Stomach smooth muscle (tissue), 2 donors: ENCODE results near the gene NOXA1.

ENCODE experiments used
- H3K27ac ChIP-seq: one replicate; pipeline ENCODE4 v1.7.0; 2013; ENCODE audit warnings: mild to moderate bottlenecking, low read length, inconsistent platforms
- H3K27me3 ChIP-seq, 2 donors: one replicate each; pipeline ENCODE4 v1.7.0; 2013; ENCODE audit warnings: low read length in 2 of 2; ENCODE audit not compliant: insufficient read depth in 2 of 2, control insufficient read depth in 1 of 2
- H3K36me3 ChIP-seq, 2 donors: one replicate each; pipeline ENCODE4 v1.7.0; 2013; ENCODE audit warnings: low read length in 2 of 2; ENCODE audit not compliant: control insufficient read depth in 2 of 2, insufficient read depth in 2 of 2
- H3K4me1 ChIP-seq: one replicate; pipeline ENCODE4 v1.7.0; 2013; ENCODE audit warnings: low read length; ENCODE audit not compliant: control insufficient read depth, insufficient read depth
- H3K4me3 ChIP-seq, 2 donors: one replicate each; pipeline ENCODE4 v1.7.0; 2013; ENCODE audit warnings: low read length in 2 of 2
- H3K9ac ChIP-seq, 2 donors: one replicate each; pipeline ENCODE4 v1.7.0; 2013; ENCODE audit warnings: low read length in 2 of 2, mild to moderate bottlenecking in 1 of 2
- H3K9me3 ChIP-seq, 2 donors: one replicate each; pipeline ENCODE4 v1.7.0; 2013; ENCODE audit warnings: low read length in 2 of 2; ENCODE audit not compliant: control insufficient read depth in 2 of 2
- donor health status: healthy.
- donor health status: Pancreatic carcinoma.

The NOXA1 gene

GRCh38 chr9:137388589-137389427 is 34.4 kb upstream of the NOXA1 start:
- no peak overlapping the region for H3K27ac ChIP-seq

GRCh38 chr9:137389428-137389746 is 33.8 kb upstream of the NOXA1 start:
- H3K9ac ChIP-seq = no peak overlapping the region
- H3K4me3 ChIP-seq = no peak overlapping the region
- no peaks in the 10 kb centered on the region for H3K9me3 ChIP-seq
- H3K4me1 ChIP-seq = peaks cover 4% of the 10 kb centered on the region
- no peaks in the 10 kb centered on the region for H3K27me3 ChIP-seq
- peaks cover 0 to 5% of the 10 kb centered on the region in 2 donors for H3K36me3 ChIP-seq
- H3K27ac ChIP-seq = no peak overlapping the region

More at GRCh38 chr9:137388589-137389427, 34.4 kb upstream of the NOXA1 start:
- H3K4me1 ChIP-seq = peaks cover 4% of the 10 kb centered on the region
- H3K27me3 ChIP-seq = no peaks in the 10 kb centered on the region
- H3K9me3 ChIP-seq = no peaks in the 10 kb centered on the region
- H3K36me3 ChIP-seq = peaks cover 0 to 5% of the 10 kb centered on the region in 2 donors
- no peak overlapping the region for H3K4me3 ChIP-seq
- H3K9ac ChIP-seq = no peak overlapping the region

- Histone ChIP-seq H3K4me1 (peaks cover 4% of the 10 kb centered on the region), H3K27ac (no peak overlapping the region), H3K9ac (no peak overlapping the region), H3K36me3 (peaks cover 0 to 5% of the 10 kb centered on the region in 2 donors), H3K4me3 (no peak overlapping the region), H3K9me3 (no peaks in the 10 kb centered on the region), H3K27me3 (no peaks in the 10 kb centered on the region)
These were observed 32.4 kb upstream of the NOXA1 start for GRCh38 chr9:137390553-137391410.

- H3K4me1 ChIP-seq = peaks cover 4% of the 10 kb centered on the region
- no peaks in the 10 kb centered on the region for H3K9me3 ChIP-seq
- no peak overlapping the region for H3K4me3 ChIP-seq
- H3K36me3 ChIP-seq = peaks cover 0 to 5% of the 10 kb centered on the region in 2 donors
- H3K9ac ChIP-seq = no peak overlapping the region
- H3K27me3 ChIP-seq = no peaks in the 10 kb centered on the region
- H3K27ac ChIP-seq = no peak overlapping the region
These were observed 31.8 kb upstream of the NOXA1 start for GRCh38 chr9:137391411-137391754.

GRCh38 chr9:137392232-137393007 is 30.8 kb upstream of the NOXA1 start:
- Histone ChIP-seq H3K27me3 (no peaks in the 10 kb centered on the region), H3K4me3 (no peak overlapping the region), H3K36me3 (peaks cover 0 to 8% of the 10 kb centered on the region in 2 donors), H3K9ac (no peak overlapping the region), H3K4me1 (peaks cover 4% of the 10 kb centered on the region), H3K9me3 (peaks cover 0 to 1% of the 10 kb centered on the region in 2 donors), H3K27ac (no peak overlapping the region)

GRCh38 chr9:137393176-137394150 is 29.7 kb upstream of the NOXA1 start:
- no peak overlapping the region for H3K4me3 ChIP-seq
- no peak overlapping the region for H3K9ac ChIP-seq
- H3K9me3 ChIP-seq = peaks cover 0 to 4% of the 10 kb centered on the region in 2 donors
- H3K36me3 ChIP-seq = peaks cover 0 to 10% of the 10 kb centered on the region in 2 donors
- H3K27ac ChIP-seq = no peak overlapping the region
- no peaks in the 10 kb centered on the region for H3K4me1 ChIP-seq
- H3K27me3 ChIP-seq = no peaks in the 10 kb centered on the region

GRCh38 chr9:137394866-137395665 is 28.1 kb upstream of the NOXA1 start:
- no peak overlapping the region for H3K9ac ChIP-seq
- H3K36me3 ChIP-seq = peaks cover 0 to 7% of the 10 kb centered on the region in 2 donors
- H3K9me3 ChIP-seq = peaks cover 0 to 4% of the 10 kb centered on the region in 2 donors
- H3K4me1 ChIP-seq = no peaks in the 10 kb centered on the region
- no peak overlapping the region for H3K4me3 ChIP-seq
- H3K27me3 ChIP-seq = no peaks in the 10 kb centered on the region
- no peak overlapping the region for H3K27ac ChIP-seq

- no peak overlapping the region for H3K27ac ChIP-seq
- no peak overlapping the region for H3K9ac ChIP-seq
These were observed 27.6 kb upstream of the NOXA1 start for GRCh38 chr9:137395666-137396010.

GRCh38 chr9:137396227-137396626 is 27.0 kb upstream of the NOXA1 start:
- Histone ChIP-seq H3K27me3 (no peaks in the 10 kb centered on the region), H3K4me1 (no peaks in the 10 kb centered on the region), H3K9ac (no peak overlapping the region), H3K4me3 (no peak overlapping the region), H3K27ac (no peak overlapping the region), H3K9me3 (peaks cover 0 to 4% of the 10 kb centered on the region in 2 donors), H3K36me3 (peaks cover 0 to 7% of the 10 kb centered on the region in 2 donors)

More at GRCh38 chr9:137395666-137396010, 27.6 kb upstream of the NOXA1 start:
- no peaks in the 10 kb centered on the region for H3K27me3 ChIP-seq
- H3K9me3 ChIP-seq = peaks cover 0 to 4% of the 10 kb centered on the region in 2 donors
- H3K4me1 ChIP-seq = no peaks in the 10 kb centered on the region
- H3K4me3 ChIP-seq = no peak overlapping the region
- H3K36me3 ChIP-seq = peaks cover 0 to 7% of the 10 kb centered on the region in 2 donors
